Stimulated activated CD4-positive, alpha-beta T cell treated with anti-CD3 and anti-CD28 coated beads, Interleukin-1b, Interleukin-23, amount 100 ng/mL, for 1 hour (primary cell): Measurements from ENCODE around the gene SH2D6.

Source experiments
- DNase-seq, 2 donors: peaks; one replicate each; pipeline ENCODE4 v3.0.0-alpha.2; 2020; ENCODE audit warnings: low read depth in 2 of 2

SH2D6 gene

GRCh38 chr2:85421260-85422071 lies 3.0 kb downstream of the SH2D6 start:
- no peak for DNase-seq

DNA sequence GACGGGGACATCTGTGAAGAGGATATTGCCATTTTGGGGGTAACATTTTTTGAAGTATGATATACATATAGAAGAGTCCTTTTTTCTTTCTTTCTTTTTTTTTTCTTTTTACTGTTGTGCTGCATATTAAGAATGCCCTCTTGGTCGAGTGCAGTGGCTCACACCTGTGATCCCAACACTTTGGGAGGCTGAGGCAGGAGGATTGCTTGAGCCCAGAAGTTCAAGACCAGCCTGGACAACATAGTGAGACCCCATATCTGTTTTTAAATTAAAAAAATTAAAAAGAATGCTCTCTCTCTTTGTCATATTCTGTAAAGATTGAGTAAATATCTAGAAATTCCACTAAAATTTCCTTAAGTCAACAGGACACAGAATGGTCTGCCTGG lies 3.6 kb downstream of the SH2D6 start:
- no peak for DNase-seq

DNA sequence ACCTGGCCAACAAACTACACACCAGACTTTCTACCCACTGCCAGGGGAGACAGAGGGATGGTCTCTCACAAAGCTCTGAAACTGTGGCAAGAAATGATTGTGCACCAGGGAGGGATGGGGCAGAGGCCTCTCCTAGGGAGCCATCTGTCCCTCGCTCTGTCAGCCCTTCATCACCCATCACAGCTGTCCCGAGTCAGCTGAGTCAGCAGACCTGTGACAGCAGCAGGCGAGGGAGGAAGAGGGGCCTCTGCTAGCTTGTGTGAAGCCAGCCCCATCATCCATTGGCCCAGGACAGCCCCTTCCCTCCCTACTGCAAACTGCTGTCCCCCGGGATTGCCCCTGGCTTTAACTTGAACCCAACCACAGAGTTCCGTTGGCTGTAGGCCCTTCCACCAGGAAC lies 5.0 kb downstream of the SH2D6 start:
- no peak for DNase-seq

DNA sequence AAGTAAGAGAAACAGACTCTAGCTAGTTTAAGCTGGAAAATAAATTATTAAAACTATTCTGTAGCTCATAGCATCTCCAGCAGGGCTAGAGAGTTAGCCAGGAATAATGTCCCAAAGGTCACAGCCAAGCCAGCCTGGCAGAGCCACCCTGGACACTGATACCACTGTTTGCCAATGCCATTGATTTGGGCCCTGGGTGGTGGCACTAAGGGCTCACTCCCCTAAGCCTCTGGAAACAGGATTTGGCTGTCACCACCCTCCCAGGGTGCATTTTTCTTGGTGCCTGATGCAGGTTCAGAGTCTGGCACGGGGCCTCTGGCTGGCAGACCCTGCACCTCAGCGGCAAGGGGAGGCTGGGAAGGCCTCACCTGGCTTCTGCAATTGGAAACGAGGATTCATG lies 7.1 kb downstream of the SH2D6 start:
- no peak for DNase-seq

DNA sequence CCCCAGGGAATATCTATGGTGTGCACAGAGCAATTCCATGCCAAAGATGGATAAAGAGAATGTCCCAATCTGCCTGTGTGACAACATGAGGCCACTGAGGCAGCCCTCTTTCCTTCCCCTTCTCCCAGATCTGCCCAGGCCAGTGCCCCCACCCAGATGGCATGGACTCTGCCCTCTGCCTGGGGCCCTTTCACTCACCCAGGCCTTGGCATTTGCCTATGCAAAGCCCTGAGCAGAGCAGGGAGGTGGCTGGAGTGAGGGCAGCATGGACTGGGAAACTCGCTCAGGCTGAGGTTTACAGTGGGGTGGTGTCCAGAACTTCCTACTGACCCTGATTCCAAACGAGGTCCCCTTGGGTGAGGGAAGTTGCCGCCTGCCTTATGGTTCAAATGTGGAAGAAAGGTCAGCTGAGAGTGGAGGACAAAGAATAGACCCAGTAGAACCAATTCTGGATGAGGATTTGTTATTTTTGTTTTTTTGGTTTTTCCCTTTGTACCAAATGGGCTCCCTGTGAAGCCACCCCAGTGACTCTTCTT lies 8.9 kb downstream of the SH2D6 start:
- DNase-seq, result no peak

- no peak for DNase-seq
Observed at GRCh38 chr2:85428343-85428881, 9.9 kb downstream of the SH2D6 start.

GRCh38 chr2:85429213-85429923 lies 10.9 kb downstream of the SH2D6 start:
- no peak for DNase-seq

DNA sequence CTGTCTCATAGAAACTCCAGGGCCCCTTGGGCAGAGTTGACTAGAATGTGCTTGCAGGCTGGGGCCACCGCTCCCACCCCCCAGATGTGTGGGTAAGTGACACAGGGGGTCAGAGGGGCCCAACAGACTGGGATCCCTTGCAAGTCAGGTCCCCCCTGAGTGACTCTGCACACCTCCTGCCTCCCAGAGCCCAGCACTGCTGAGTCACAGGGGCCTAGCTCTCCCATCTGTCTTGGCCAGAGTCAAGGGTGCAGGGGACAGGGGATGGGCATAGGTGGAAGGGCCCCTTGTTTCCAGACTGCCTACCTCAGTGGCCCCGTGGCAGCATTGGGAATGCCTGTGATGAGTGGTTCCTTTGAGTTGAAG lies 11.4 kb downstream of the SH2D6 start:
- DNase-seq, result no peak

- no peak for DNase-seq
Observed at GRCh38 chr2:85430752-85431569, 12.4 kb downstream of the SH2D6 start.

GRCh38 chr2:85431570-85432205 lies 13.2 kb downstream of the SH2D6 start:
- no peak for DNase-seq

GRCh38 chr2:85433511-85434089 lies 15.1 kb downstream of the SH2D6 start:
- no peak for DNase-seq

DNA sequence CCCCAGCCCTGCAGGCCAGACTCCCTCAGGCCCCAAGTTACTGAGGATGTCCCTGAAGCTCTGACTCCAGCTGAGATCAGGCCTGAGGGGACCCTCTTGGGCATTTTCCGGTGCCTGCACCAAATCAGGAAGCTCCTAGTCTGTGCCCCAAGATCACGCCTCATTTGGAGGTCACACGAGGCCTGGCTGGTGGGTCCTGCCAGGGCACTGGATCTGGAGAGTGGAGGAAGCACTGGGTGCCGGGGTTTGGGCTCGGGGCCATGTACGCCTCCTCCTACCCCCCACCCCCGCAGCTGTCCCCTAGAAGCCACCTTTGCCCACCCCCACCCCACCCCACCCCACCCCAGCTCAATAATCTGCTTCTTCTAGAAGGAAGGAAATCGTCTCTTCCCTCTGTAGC lies 16.2 kb downstream of the SH2D6 start:
- no peak for DNase-seq

DNA sequence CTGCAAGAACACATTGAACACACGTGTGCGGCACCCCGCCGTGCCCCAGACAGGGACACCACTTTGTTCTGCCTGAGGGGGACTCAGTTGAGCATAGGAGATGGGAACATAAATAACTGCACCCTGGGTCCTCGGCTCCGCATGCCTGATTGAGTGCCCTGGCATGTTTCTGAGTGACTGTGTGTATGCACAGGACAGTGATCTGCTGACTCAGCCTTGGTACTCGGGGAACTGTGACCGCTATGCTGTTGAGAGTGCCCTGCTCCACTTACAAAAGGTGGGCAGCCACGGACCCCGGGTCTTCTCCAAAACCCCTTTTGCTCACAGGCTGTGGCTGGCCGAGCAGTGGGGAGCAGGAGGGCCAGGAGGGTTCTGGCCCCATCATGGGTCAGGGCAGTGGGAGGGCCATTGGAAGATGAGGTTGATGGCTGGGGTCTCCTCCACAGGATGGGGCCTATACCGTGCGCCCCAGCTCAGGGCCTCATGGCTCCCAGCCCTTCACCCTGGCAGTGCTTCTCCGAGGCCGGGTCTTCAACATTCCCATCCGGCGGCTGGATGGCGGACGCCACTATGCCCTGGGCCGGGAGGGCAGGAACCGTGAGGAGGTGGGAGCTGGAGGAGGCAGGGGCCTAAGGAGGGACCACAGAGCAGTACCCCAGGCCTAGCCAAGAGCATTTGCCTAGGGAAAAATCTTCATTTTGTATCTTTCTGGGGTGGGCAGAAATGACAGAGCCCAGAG lies 16.9 kb downstream of the SH2D6 start:
- DNase-seq, result no peak

DNA sequence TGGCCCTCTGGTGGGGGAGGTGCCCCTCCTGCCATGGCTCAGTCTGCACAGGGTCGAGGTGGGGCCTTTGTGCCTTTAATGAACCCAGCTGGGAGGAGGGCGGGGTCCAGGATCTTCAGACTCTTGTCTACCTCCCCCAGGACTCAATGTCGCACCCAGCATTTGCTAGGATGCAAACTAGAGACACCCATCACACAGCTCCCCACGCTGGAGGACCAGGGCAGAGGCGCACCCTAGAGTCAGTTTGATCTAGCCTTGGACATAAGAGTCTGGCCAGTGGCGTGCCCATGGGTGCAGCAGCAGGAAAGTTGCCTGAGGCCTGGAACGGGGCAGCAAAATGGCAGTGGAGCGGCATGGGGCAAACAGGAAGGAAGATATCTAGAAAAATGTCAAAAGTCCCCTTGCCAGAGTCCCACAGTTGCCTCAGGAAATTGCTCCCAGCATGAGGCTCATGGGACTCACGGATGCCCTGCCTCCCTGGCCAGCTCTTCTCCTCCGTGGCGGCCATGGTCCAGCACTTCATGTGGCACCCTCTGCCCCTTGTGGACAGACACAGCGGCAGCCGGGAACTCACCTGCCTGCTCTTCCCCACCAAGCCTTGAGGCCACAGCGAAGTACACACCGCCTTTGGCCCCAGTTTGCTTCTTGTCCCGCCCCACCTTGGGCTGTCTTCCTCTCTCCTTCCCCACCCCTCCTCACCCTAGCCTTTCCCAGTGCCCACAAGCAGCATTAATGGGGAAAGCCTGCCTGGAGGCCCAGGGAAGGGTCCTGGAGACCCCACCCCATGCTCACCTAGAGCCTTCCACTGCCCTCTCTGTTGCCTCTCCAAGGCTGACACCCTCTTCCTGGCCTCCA lies 17.7 kb downstream of the SH2D6 start:
- no peak for DNase-seq

- DNase-seq, result no peak
Observed at GRCh38 chr2:85436836-85437487, 18.4 kb downstream of the SH2D6 start.

DNA sequence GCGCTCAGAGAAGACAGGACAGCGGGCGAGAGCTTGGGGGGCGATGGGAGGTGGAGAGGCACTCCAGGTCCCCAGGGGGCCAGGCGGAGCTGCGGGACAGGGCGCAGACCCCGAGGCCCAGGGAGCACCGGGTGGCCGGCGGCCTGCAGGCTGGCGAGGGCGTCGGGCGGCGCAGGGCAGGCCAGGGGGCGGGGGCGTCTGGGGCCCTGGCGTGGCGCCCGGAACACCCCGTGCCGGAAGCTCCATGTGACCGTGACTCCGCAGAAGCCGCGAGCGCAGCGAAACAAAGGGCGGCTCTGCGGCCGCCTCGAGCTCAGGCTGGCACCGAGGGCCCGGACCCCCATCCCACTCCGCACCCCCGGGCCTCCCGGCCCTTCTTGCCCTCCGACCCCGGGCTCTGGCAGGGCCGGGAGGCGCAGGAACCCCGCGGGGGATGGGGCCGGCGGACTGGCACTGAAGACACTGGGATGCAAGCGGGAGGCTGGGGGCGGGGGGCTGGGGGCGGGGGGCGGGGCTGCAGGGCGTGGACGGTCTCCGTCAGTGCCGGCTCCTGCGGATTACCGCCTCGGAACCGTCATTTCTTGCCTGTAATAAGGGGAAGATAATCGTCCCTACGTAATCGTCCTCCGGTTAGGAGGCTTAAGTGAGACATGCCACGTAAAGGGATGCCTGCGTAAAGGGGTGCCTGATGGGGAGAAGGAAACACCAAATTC lies 19.1 kb downstream of the SH2D6 start:
- DNase-seq, result peak; percentile 28 to 34

- DNase-seq, result no peak
Observed at GRCh38 chr2:85438201-85439024, 19.9 kb downstream of the SH2D6 start.
